Measurements from ENCODE around the gene KIF3B.

GRCh38 chr20:32300647-32301046 lies 23.2 kb downstream of the KIF3B start:
- TF ChIP-seq EZH2phosphoT487 (IDR thresholded peaks at IDR 0.05; ENCODE audit: borderline replicate concordance, low read length), result no peak
- no peak for TF ChIP-seq EZH2 (IDR thresholded peaks at IDR 0.05; ENCODE audit: low read length, unreplicated experiment)
- TF ChIP-seq CTCF (conservative IDR thresholded peaks at IDR 0.05; ENCODE audit: low read depth, low read length), result no peak
